Left ventricle myocardium inferior (tissue), 1 donor: Measurements from ENCODE around the gene TUBGCP6. TPM values are rescaled to one million over a fixed set of nuclear protein-coding genes. Genes with fewer than 3 reads are reported as not detected.
A peak's percentile ranks its signal among the peaks of the same experiment; 100 is the strongest.

Source experiments
- DNase-seq: peaks from one replicate; pipeline ENCODE4 v3.0.0-alpha.2; 2020
- H3K27ac ChIP-seq: fragments of 200-600 bp; replicated peaks from 2 replicates; pipeline ENCODE4 v1.8.0; 2021
- H3K27me3 ChIP-seq: fragments of 200-600 bp; 2 replicates; pipeline ENCODE4 v1.8.0; 2021; ENCODE audit warnings: low read depth
- H3K36me3 ChIP-seq: fragments of 200-600 bp; 2 replicates; pipeline ENCODE4 v1.8.0; 2021
- H3K4me1 ChIP-seq: fragments of 200-600 bp; 2 replicates; pipeline ENCODE4 v1.8.0; 2021
- H3K4me3 ChIP-seq: fragments of 200-600 bp; 2 replicates; pipeline ENCODE4 v1.8.0; 2021; ENCODE audit warnings: mild to moderate bottlenecking, moderate library complexity
- H3K9me3 ChIP-seq: fragments of 200-600 bp; replicated peaks from 2 replicates; pipeline ENCODE4 v1.8.0; 2021
- intact Hi-C: fragments of 100-400 bp; cut with micrococcal nuclease; formaldehyde crosslinking; loops from one replicate; pipeline ENCODE4 v1.11.0; 2022
- total RNA-seq: library from RNA; stranded (reverse); fragmentation: NEBNext Ultra II Directional; extraction: Animal tissue kit (Norgen Biotek cat#: 25700); gene quantifications from one replicate; pipeline ENCODE4 v1.2.1, GENCODE V29; 2021
- TF ChIP-seq, protein P1 (sequence below): fragments of 200-600 bp; IDR thresholded peaks from 2 replicates; pipeline ENCODE4 v1.8.0; 2021; ENCODE audit warnings: antibody characterized with exemption, mild to moderate bottlenecking, borderline replicate concordance
- donor health status: DM: no; HTN: yes; CAD: no; lungs with severe emphysema.

Gene TUBGCP6
- total RNA-seq, 1 donor from 2014 or later: 18.3 TPM

DNA sequence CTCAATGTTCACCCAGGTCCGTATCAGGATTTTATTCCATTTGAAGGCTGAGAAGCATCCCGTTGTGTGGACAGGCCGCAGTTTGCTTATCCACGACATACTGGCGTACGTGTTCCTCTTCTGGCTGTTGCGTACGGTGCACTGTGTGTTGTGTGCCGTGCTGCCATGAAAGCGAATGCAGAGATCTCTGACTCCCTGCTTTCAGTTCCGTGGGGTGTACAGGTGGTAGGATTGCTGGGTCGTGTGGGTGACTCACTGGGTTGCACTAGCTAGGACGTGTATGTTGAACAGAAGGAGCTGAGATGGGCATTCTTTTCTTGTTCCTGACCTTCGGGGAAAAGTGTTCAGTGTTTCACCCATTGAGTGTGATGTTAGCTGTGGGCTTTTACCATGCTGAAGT, 33.7 kb downstream of the TUBGCP6 start:
- H3K9me3 ChIP-seq: no peaks in the 10 kb centered on the region
- H3K4me1 ChIP-seq: peaks cover 33% of the 10 kb centered on the region
- H3K27ac ChIP-seq: no peak overlapping the region
- no peak overlapping the region for H3K4me3 ChIP-seq
- TF ChIP-seq, protein P1, sequence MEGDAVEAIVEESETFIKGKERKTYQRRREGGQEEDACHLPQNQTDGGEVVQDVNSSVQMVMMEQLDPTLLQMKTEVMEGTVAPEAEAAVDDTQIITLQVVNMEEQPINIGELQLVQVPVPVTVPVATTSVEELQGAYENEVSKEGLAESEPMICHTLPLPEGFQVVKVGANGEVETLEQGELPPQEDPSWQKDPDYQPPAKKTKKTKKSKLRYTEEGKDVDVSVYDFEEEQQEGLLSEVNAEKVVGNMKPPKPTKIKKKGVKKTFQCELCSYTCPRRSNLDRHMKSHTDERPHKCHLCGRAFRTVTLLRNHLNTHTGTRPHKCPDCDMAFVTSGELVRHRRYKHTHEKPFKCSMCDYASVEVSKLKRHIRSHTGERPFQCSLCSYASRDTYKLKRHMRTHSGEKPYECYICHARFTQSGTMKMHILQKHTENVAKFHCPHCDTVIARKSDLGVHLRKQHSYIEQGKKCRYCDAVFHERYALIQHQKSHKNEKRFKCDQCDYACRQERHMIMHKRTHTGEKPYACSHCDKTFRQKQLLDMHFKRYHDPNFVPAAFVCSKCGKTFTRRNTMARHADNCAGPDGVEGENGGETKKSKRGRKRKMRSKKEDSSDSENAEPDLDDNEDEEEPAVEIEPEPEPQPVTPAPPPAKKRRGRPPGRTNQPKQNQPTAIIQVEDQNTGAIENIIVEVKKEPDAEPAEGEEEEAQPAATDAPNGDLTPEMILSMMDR: no peak
- H3K27me3 ChIP-seq: no peaks in the 10 kb centered on the region
- no peak for DNase-seq
- H3K36me3 ChIP-seq: peaks cover 86% of the 10 kb centered on the region
- intact Hi-C loops: no loop called here

DNA sequence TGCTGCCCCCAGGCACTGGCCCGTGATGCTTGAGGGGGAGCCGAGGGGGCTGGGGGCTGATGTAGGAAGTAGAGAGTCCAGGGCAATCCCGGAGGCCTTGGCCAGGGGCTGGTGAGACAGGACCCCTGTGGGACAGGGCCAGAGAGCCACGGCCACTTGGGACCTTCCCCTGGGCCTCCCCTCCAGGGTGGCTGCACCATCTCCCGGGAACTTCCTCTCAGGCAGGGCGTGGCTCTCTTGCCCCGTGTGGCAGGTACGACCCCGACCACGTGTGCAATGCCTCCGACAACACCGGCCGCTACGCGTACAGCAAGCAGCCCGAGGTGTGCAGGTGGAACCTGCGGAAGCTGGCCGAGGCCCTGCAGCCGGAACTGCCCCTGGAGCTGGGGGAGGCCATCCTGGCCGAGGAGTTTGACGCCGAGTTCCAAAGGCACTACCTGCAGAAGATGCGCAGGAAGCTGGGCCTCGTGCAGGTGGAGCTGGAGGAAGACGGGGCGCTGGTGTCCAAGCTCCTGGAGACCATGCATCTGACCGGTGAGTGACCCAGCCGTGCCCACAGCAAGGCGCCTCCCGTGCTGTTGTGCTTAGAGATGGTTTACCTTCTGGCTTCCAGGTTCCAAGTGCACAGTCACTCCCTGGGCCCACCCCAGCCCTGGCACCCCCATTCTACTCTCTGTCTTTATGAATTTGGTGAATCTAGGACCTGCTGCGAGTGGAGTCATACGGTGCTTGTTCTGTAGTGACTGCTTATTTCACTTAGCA, 34.3 kb downstream of the TUBGCP6 start:
- no peak for DNase-seq
- Histone ChIP-seq H3K36me3 (peaks cover 85% of the 10 kb centered on the region), H3K27ac (no peak overlapping the region), H3K27me3 (no peaks in the 10 kb centered on the region), H3K4me1 (peaks cover 39% of the 10 kb centered on the region), H3K9me3 (no peaks in the 10 kb centered on the region), H3K4me3 (no peak overlapping the region)
- TF ChIP-seq, protein P1: no peak
- intact Hi-C loops: no loop called here

DNA sequence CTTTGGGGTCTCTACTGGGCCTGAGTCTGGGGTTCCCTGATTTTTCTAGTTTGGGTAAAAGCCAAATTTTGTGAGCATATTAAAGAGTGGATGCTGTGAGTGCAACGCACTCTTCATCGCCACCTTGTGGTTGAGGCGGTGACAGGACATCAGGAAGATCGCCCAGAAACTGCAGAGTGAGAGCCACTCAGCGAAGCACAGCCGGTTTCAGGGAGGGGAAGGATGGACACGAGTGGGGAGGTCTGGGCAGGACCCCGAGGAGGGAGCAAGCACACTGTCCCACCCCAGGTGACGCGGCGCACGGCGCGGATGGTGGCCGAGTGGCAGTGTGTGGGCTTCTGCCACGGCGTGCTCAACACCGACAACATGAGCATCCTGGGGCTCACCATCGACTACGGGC, 34.9 kb downstream of the TUBGCP6 start:
- TF ChIP-seq, protein P1: peak; percentile 90
- H3K4me3 ChIP-seq: no peak overlapping the region
- peaks cover 84% of the 10 kb centered on the region for H3K36me3 ChIP-seq
- intact Hi-C loops: loop anchor here (10.0 kb wide), 1 partner anchor 55 kb away; no protein-coding TSS in a partner anchor
- H3K9me3 ChIP-seq: no peaks in the 10 kb centered on the region
- DNase-seq: peak; percentile 59
- no peaks in the 10 kb centered on the region for H3K27me3 ChIP-seq
- H3K4me1 ChIP-seq: peaks cover 43% of the 10 kb centered on the region
- no peak overlapping the region for H3K27ac ChIP-seq

DNA sequence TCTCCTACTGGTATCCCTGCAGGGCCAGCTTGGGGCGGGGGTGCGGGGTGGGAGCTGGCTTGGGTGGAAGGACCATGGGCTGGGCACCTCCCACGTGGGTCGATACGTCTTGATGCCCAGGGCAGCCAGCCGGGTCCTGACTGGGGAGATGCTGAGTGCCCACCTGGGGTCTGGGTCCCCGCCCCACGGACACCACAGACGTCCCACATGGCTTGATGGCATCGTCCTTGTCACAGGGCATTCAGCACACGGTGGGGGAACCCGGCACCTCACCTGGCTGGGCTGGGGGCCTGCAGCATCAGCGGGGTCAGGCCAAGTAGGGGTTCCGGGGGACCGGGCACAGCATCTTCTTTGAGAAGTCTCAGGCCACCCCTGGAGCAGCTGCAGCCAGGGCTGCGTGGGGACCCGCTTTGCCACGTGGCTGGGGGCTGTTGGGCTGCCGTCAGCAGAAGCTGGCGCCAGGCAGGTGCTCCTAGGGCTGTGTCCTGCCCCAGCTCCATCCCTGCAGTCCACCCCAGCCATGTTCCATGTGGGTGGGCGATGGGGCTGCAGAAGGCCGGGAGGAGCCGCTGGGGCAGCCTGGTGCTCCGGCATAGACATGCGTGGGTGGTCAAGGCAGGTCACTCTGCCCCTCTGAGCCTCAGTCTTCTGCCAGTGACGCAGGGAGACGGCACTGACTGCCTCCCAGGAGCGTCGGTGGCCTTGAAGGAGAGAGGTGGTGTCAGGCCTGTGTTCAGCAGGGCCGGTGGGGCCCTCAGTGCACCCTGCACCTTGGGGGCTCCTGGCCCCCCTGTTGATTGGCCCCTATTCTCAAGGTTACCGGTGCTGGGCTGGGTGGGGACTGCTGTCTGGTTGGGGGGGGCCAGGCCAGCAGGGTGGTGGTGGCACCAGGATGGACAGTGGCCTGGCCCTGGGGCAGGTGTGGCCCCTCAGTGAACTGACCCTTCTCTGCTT, 35.6 kb downstream of the TUBGCP6 start:
- no peak overlapping the region for H3K4me3 ChIP-seq
- H3K36me3 ChIP-seq: peaks cover 78% of the 10 kb centered on the region
- no peak for DNase-seq
- TF ChIP-seq, protein P1: no peak
- no peaks in the 10 kb centered on the region for H3K27me3 ChIP-seq
- H3K9me3 ChIP-seq: no peaks in the 10 kb centered on the region
- H3K27ac ChIP-seq: no peak overlapping the region
- intact Hi-C loops: loop anchor here (10.0 kb wide), 1 partner anchor 54 kb away; no protein-coding TSS in a partner anchor
- H3K4me1 ChIP-seq: peaks cover 45% of the 10 kb centered on the region

DNA sequence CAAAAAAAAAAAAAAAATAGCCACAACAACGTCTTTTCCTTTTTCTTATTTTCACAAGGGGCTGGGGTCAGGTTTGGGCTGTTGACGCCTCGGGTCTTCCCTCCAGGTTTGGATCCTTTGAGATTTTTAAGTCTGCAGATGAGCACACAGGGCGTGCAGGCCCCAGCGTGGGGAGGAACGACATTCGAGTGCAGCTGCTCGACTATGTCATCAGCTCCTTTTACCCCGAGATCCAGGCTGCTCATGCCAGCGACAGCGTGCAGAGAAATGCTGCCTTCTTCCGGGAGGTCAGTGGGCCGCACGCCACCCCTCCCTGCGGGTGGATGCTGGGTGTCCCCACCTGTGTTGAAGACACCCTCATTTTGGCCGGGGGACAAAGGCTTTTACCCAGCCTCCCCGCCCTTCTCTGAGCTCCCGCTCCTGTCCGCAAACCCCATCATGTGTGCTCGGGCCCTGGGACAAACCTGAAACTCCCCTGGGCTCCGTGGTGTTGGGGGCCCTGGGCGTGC, 36.3 kb downstream of the TUBGCP6 start:
- peaks cover 49% of the 10 kb centered on the region for H3K4me1 ChIP-seq
- no peak overlapping the region for H3K27ac ChIP-seq
- no peaks in the 10 kb centered on the region for H3K27me3 ChIP-seq
- intact Hi-C loops: loop anchor here (10.0 kb wide), 1 partner anchor 54 kb away; no protein-coding TSS in a partner anchor
- H3K9me3 ChIP-seq: no peaks in the 10 kb centered on the region
- TF ChIP-seq, protein P1: no peak
- no peak overlapping the region for H3K4me3 ChIP-seq
- no peak for DNase-seq
- H3K36me3 ChIP-seq: peaks cover 74% of the 10 kb centered on the region
